CD14-positive monocyte (primary cell): ENCODE results near the gene WWOX. TPM values are rescaled to one million over a fixed set of nuclear protein-coding genes. Genes with fewer than 3 reads are reported as not detected.

Source experiments
- DNase-seq, 3 donors: peaks; one replicate each; pipeline ENCODE4 v3.0.0-alpha.2; 2011 to 2022
- H2AFZ ChIP-seq: 2 replicates; pipeline ENCODE4 v1.6.0; 2012; ENCODE audit warnings: mild to moderate bottlenecking, low read depth, low read length, inconsistent platforms; ENCODE audit not compliant: insufficient read depth, poor library complexity, severe bottlenecking
- H3K27ac ChIP-seq, 2 donors: 1 replicate in 1 of 2; 2 replicates in 1 of 2; pipeline ENCODE4 v1.5.1; 2012 to 2013; ENCODE audit warnings: low read length in 2 of 2, control low read depth in 1 of 2, inconsistent platforms in 1 of 2, low read depth in 1 of 2, mild to moderate bottlenecking in 1 of 2
- H3K27me3 ChIP-seq, 2 donors: one replicate each; pipeline versions ENCODE4 v1.6.0 to v1.6.1; 2011 to 2013; ENCODE audit warnings: low read length in 2 of 2; ENCODE audit not compliant: control insufficient read depth in 2 of 2, insufficient read depth in 2 of 2
- H3K36me3 ChIP-seq, 2 donors: replicated peaks in 1 of 2; 1 replicate in 1 of 2; 2 replicates in 1 of 2; pipeline versions ENCODE4 v1.5.1 to v1.6.1; 2012 to 2013; ENCODE audit warnings: low read length in 2 of 2, control low read depth in 1 of 2, inconsistent platforms in 1 of 2, mild to moderate bottlenecking in 1 of 2; ENCODE audit not compliant: insufficient read depth in 2 of 2, control insufficient read depth in 1 of 2
- H3K4me1 ChIP-seq, 2 donors: 1 replicate in 1 of 2; 2 replicates in 1 of 2; pipeline versions ENCODE4 v1.5.1 to v1.6.1; 2012 to 2013; ENCODE audit warnings: low read length in 2 of 2, control low read depth in 1 of 2, inconsistent platforms in 1 of 2, mild to moderate bottlenecking in 1 of 2, moderate library complexity in 1 of 2; ENCODE audit not compliant: insufficient read depth in 2 of 2, control insufficient read depth in 1 of 2
- H3K4me2 ChIP-seq: replicated peaks from 2 replicates; pipeline ENCODE3; 2012; ENCODE audit warnings: low read length, moderate library complexity, mild to moderate bottlenecking; ENCODE audit not compliant: poor library complexity, severe bottlenecking; ENCODE audit errors: extremely low read depth
- H3K4me3 ChIP-seq, 3 experiments: fragments of 200-600 bp in 1 of 3; sonication (generic) in 1 of 3; replicated peaks in 1 of 3; 1 replicate in 2 of 3; 2 replicates in 1 of 3; pipeline ENCODE4 v1.5.1; 2011 to 2013; ENCODE audit warnings: low read length in 3 of 3, mild to moderate bottlenecking in 3 of 3, control low read depth in 2 of 3, low read depth in 2 of 3, inconsistent platforms in 1 of 3, moderate library complexity in 1 of 3
- H3K79me2 ChIP-seq: 2 replicates; pipeline ENCODE4 v1.6.0; 2012; ENCODE audit warnings: mild to moderate bottlenecking, control low read depth, inconsistent platforms, low read length, moderate library complexity; ENCODE audit not compliant: insufficient read depth
- H3K9ac ChIP-seq: 2 replicates; pipeline ENCODE4 v1.6.0; 2017; ENCODE audit warnings: low read length, mild to moderate bottlenecking; ENCODE audit not compliant: insufficient read depth, poor library complexity, severe bottlenecking
- H3K9me3 ChIP-seq, 2 donors: replicated peaks in 1 of 2; 1 replicate in 1 of 2; 2 replicates in 1 of 2; pipeline versions ENCODE4 v1.5.1 to v1.6.1; 2012 to 2013; ENCODE audit warnings: low read length in 2 of 2, control low read depth in 1 of 2; ENCODE audit not compliant: control insufficient read depth in 1 of 2, insufficient read depth in 1 of 2
- H4K20me1 ChIP-seq: 2 replicates; pipeline ENCODE4 v1.6.0; 2012; ENCODE audit warnings: mild to moderate bottlenecking, low read length, control low read depth, moderate library complexity; ENCODE audit not compliant: insufficient read depth
- H3K27ac Mint-ChIP-seq, 7 donors: one replicate each; pipeline ENCODE4 v1.8.0; 2020; ENCODE audit warnings: mild to moderate bottlenecking in 7 of 7, mixed read lengths in 7 of 7, moderate library complexity in 6 of 7, inconsistent platforms in 2 of 7
- H3K27me3 Mint-ChIP-seq, 3 donors: one replicate each; pipeline ENCODE4 v1.8.0; 2021 to 2022; ENCODE audit warnings: low read depth in 3 of 3, mild to moderate bottlenecking in 3 of 3, mixed read lengths in 3 of 3, moderate library complexity in 3 of 3, inconsistent platforms in 1 of 3
- H3K36me3 Mint-ChIP-seq, 2 donors: one replicate each; pipeline ENCODE4 v1.8.0; 2020; ENCODE audit warnings: mixed read lengths in 2 of 2, inconsistent platforms in 1 of 2, mild to moderate bottlenecking in 1 of 2
- H3K4me1 Mint-ChIP-seq: one replicate; pipeline ENCODE4 v1.8.0; 2020; ENCODE audit warnings: mild to moderate bottlenecking, mixed read lengths
- H3K4me3 Mint-ChIP-seq, 2 donors: one replicate each; pipeline ENCODE4 v1.8.0; 2020; ENCODE audit warnings: mild to moderate bottlenecking in 2 of 2, mixed read lengths in 2 of 2, moderate library complexity in 1 of 2
- H3K9me3 Mint-ChIP-seq, 7 donors: one replicate each; pipeline ENCODE4 v1.8.0; 2020 to 2022; ENCODE audit warnings: mixed read lengths in 7 of 7, mild to moderate bottlenecking in 6 of 7, moderate library complexity in 6 of 7, inconsistent platforms in 2 of 7
- CTCF ChIP-seq: fragments of 200-600 bp; IDR thresholded peaks from one replicate; pipeline ENCODE4 v1.8.0; 2022; ENCODE audit warnings: antibody characterized with exemption, mild to moderate bottlenecking
- WGBS: methylation state at CpG from one replicate; pipeline ENCODE4 v1.1.5; 2013; ENCODE audit warnings: missing lambda C conversion rate; ENCODE audit not compliant: insufficient coverage; 5-methylcytosine and 5-hydroxymethylcytosine counted together
- intact Hi-C, 2 donors: fragments of 100-400 bp; cut with micrococcal nuclease; formaldehyde crosslinking; loops; one replicate each; pipeline versions ENCODE4 v1.15.0 to v1.15.1; 2023
- polyA plus RNA-seq, 3 donors: library from polyadenylated mRNA; depleted of rRNA in 1 of 3; unstranded in 2 of 3; stranded (reverse) in 1 of 3; fragments of 300-500 nt in 2 of 3; fragments of >200 nt in 1 of 3; fragmentation: Illumina TruSeq in 2 of 3; gene quantifications; 1 replicate in 2 of 3; 2 replicates in 1 of 3; pipeline ENCODE4 v1.2.3, GENCODE V29; 2012 to 2021

Gene WWOX
- polyA plus RNA-seq, 3 donors: 4.0 to 7.0 (median 6.3) TPM

GRCh38 chr16:78761427-78761826, 662.0 kb downstream of the WWOX start:
- no peak for DNase-seq
- no peaks in the 10 kb centered on the region for H3K9me3 ChIP-seq
- no peak overlapping the region for H3K9ac ChIP-seq
- H3K4me2 ChIP-seq: no peak overlapping the region
- H3K36me3 Mint-ChIP-seq: no peaks in the 10 kb centered on the region
- H3K4me3 ChIP-seq: no peak overlapping the region
- no peaks in the 10 kb centered on the region for H3K4me1 Mint-ChIP-seq
- H3K36me3 ChIP-seq: no peaks in the 10 kb centered on the region
- no peak for TF ChIP-seq CTCF
- no peak overlapping the region for H2AFZ ChIP-seq
- no peak overlapping the region for H3K27ac Mint-ChIP-seq
- H3K27me3 Mint-ChIP-seq: no peaks in the 10 kb centered on the region
- no peaks in the 10 kb centered on the region for H3K27me3 ChIP-seq
- WGBS: 83% methylated on average over 1 of the region's 5 CpGs
- H4K20me1 ChIP-seq: no peaks in the 10 kb centered on the region
- H3K9me3 Mint-ChIP-seq: peaks cover 0 to 3% (median 0%) of the 10 kb centered on the region in 7 donors
- H3K4me1 ChIP-seq: no peaks in the 10 kb centered on the region
- H3K79me2 ChIP-seq: no peaks in the 10 kb centered on the region
- intact Hi-C loops: no loop called here
- H3K4me3 Mint-ChIP-seq: no peak overlapping the region
- no peak overlapping the region for H3K27ac ChIP-seq

GRCh38 chr16:78762222-78762621, 662.8 kb downstream of the WWOX start:
- Histone ChIP-seq H2AFZ (no peak overlapping the region), H3K4me2 (no peak overlapping the region), H3K36me3 (no peaks in the 10 kb centered on the region), H3K27ac (no peak overlapping the region), H3K9me3 (no peaks in the 10 kb centered on the region), H3K79me2 (no peaks in the 10 kb centered on the region), H3K27me3 (no peaks in the 10 kb centered on the region), H3K4me3 (no peak overlapping the region), H4K20me1 (no peaks in the 10 kb centered on the region), H3K4me1 (no peaks in the 10 kb centered on the region), H3K9ac (no peak overlapping the region)
- Mint-ChIP-seq H3K36me3 (no peaks in the 10 kb centered on the region), H3K27me3 (no peaks in the 10 kb centered on the region), H3K4me1 (no peaks in the 10 kb centered on the region), H3K9me3 (no peaks in the 10 kb centered on the region), H3K27ac (no peak overlapping the region), H3K4me3 (no peak overlapping the region)
- no peak for DNase-seq
- intact Hi-C loops: no loop called here
- 42% methylated on average over 5 of the region's 6 CpGs for WGBS
- no peak for TF ChIP-seq CTCF
